HepG2 (cell line): Measurements from ENCODE around the gene NPPB. TPM values are rescaled to one million over a fixed set of nuclear protein-coding genes. Genes with fewer than 3 reads are reported as not detected.

ENCODE experiments used
- BRF2 ChIP-seq: sonication (generic); formaldehyde crosslinking; IDR thresholded peaks from 2 replicates; pipeline ENCODE4 v1.8.1; 2022; ENCODE audit warnings: mild to moderate bottlenecking, missing genetic modification reagents
- E2F2 ChIP-seq: sonication (generic); formaldehyde crosslinking; IDR thresholded peaks from 2 replicates; pipeline ENCODE4 v1.4.0; 2020; ENCODE audit warnings: missing genetic modification reagents, borderline replicate concordance
- ISX ChIP-seq: sonication (generic); formaldehyde crosslinking; conservative IDR thresholded peaks from 2 replicates; pipeline ENCODE4 v1.5.0; 2020; ENCODE audit warnings: missing genetic modification reagents
- KLF16 ChIP-seq, 2 experiments: sonication (generic) in 1 of 2; formaldehyde crosslinking in 1 of 2; IDR thresholded peaks; 2 replicates each; pipeline versions ENCODE4 v1.6.1 to v1.8.0; 2016 to 2023; ENCODE audit warnings: missing genetic modification reagents in 2 of 2, missing compliant biosample characterization in 1 of 2
- NFKBIZ ChIP-seq: IDR thresholded peaks from 2 replicates; pipeline ENCODE4 v1.6.1; 2018; ENCODE audit warnings: missing genetic modification reagents, missing compliant biosample characterization
- SETDB1 ChIP-seq: sonication (generic); formaldehyde crosslinking; IDR thresholded peaks from 2 replicates; pipeline ENCODE4 v1.5.1; 2020; ENCODE audit warnings: missing genetic modification reagents, mild to moderate bottlenecking, borderline replicate concordance
- TAF15 ChIP-seq: fragments of 200-400 bp; formaldehyde crosslinking; IDR thresholded peaks from one replicate; pipeline ENCODE4 v1.6.1; 2018; ENCODE audit warnings: mild to moderate bottlenecking, low read depth, low read length; ENCODE audit not compliant: poor library complexity, severe bottlenecking
- TFDP2 ChIP-seq: sonication (generic); formaldehyde crosslinking; IDR thresholded peaks from 2 replicates; pipeline ENCODE4 v1.4.0; 2020; ENCODE audit warnings: missing genetic modification reagents
- TRIM24 ChIP-seq: sonication (generic); formaldehyde crosslinking; IDR thresholded peaks from 2 replicates; pipeline ENCODE4 v1.8.0; 2022; ENCODE audit warnings: mild to moderate bottlenecking, missing genetic modification reagents
- ZNF138 ChIP-seq: sonication (generic); formaldehyde crosslinking; IDR thresholded peaks from 2 replicates; pipeline ENCODE4 v1.5.0; 2020; ENCODE audit warnings: mild to moderate bottlenecking, low read depth, missing genetic modification reagents
- ZNF224 ChIP-seq: sonication (generic); formaldehyde crosslinking; IDR thresholded peaks from 2 replicates; pipeline ENCODE4 v1.5.0; 2020; ENCODE audit warnings: mild to moderate bottlenecking, missing genetic modification reagents
- ZNF678 ChIP-seq: sonication (generic); formaldehyde crosslinking; IDR thresholded peaks from 2 replicates; pipeline ENCODE4 v1.4.0; 2020; ENCODE audit warnings: mild to moderate bottlenecking, missing genetic modification reagents
- ZNF879 ChIP-seq: sonication (generic); formaldehyde crosslinking; IDR thresholded peaks from 2 replicates; pipeline ENCODE4 v1.8.1; 2023; ENCODE audit warnings: missing genetic modification reagents
- polyA plus RNA-seq, 8 experiments: library from polyadenylated mRNA; depleted of rRNA in 3 of 8; stranded (reverse) in 7 of 8; unstranded in 1 of 8; fragments of >200 nt; fragmentation: Illumina TruSeq in 4 of 8; extraction: Trizol in 4 of 8; gene quantifications; 2 replicates each; pipeline versions ENCODE4 v1.2.1 to v1.2.3, GENCODE V29; 2011 to 2016; ENCODE audit warnings: low read depth in 4 of 8, missing spikeins in 1 of 8, mixed read lengths in 1 of 8; ENCODE audit not compliant: insufficient read depth in 1 of 8
- total RNA-seq, 5 experiments: library from RNA; depleted of rRNA; stranded (reverse); fragments of >200 nt; fragmentation: Illumina TruSeq; extraction: Trizol; gene quantifications; 2 replicates each; pipeline ENCODE4 v1.2.3, GENCODE V29; 2016; ENCODE audit warnings: low read depth in 1 of 5
- TF ChIP-seq, protein P1 (sequence below): sonication (generic); formaldehyde crosslinking; conservative IDR thresholded peaks from 2 replicates; pipeline ENCODE4 v1.4.0; 2020; ENCODE audit warnings: mild to moderate bottlenecking, missing genetic modification reagents, moderate library complexity
- TF ChIP-seq, protein P2 (sequence below): sonication (generic); formaldehyde crosslinking; IDR thresholded peaks from 2 replicates; pipeline ENCODE4 v1.4.0; 2020; ENCODE audit warnings: missing genetic modification reagents, borderline replicate concordance

Gene NPPB
- total and polyA plus RNA-seq, 2 of the 13 experiments (the other 11 are each of a cell fraction or from before 2014, with no cell fraction given): 1.9 TPM; not detected in 1

DNA sequence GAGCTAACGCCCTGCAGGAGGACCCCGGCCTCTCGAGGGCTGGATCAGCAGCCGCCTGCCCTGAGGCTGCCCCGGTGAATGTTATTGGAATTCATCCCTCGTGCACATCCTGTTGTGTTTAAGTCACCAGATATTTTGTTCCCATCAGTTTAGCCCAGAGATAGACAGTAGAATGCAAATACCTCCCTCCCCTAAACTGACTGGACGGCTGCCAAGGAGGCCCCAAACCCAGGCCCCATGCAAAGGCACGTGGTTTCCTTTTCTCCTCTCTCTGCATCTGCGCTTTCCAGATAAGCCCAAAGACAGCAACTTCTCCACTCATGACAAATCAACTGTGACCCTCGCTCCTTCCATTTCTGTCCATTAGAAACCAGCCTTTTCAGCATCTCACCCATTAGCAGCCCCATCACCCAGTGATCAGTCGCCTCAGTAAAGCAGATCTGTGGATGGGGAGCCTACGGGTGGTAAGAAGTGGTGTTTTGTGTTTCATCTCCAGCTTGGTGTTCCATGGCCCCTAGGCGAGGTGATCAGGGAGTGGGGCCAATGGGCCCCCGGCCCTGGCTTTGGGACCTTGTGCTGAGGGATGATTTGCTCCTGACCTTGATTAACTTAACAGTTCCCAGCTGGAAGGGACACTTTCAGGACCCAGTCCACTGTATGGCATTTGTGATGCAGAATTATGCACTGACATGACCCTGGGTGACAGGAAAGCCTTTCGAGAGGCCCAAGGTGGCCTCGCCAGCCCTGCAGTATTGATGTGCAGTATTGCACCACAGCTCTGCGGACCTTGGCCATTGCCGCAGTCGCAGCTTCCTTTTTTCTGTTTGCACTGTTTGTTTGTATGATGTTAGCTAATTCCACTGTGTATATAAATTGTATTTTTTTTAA, 16.3 kb downstream of the NPPB start (continued):
- TF ChIP-seq, protein P1, sequence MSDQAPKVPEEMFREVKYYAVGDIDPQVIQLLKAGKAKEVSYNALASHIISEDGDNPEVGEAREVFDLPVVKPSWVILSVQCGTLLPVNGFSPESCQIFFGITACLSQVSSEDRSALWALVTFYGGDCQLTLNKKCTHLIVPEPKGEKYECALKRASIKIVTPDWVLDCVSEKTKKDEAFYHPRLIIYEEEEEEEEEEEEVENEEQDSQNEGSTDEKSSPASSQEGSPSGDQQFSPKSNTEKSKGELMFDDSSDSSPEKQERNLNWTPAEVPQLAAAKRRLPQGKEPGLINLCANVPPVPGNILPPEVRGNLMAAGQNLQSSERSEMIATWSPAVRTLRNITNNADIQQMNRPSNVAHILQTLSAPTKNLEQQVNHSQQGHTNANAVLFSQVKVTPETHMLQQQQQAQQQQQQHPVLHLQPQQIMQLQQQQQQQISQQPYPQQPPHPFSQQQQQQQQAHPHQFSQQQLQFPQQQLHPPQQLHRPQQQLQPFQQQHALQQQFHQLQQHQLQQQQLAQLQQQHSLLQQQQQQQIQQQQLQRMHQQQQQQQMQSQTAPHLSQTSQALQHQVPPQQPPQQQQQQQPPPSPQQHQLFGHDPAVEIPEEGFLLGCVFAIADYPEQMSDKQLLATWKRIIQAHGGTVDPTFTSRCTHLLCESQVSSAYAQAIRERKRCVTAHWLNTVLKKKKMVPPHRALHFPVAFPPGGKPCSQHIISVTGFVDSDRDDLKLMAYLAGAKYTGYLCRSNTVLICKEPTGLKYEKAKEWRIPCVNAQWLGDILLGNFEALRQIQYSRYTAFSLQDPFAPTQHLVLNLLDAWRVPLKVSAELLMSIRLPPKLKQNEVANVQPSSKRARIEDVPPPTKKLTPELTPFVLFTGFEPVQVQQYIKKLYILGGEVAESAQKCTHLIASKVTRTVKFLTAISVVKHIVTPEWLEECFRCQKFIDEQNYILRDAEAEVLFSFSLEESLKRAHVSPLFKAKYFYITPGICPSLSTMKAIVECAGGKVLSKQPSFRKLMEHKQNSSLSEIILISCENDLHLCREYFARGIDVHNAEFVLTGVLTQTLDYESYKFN: peak; percentile 98
- TF ChIP-seq TFDP2 (CRISPR knock-in tag) (0 out of 2 replicates have a peak, but pooled peaks have one; percentile 23), BRF2 (CRISPR knock-in tag) (no peak), E2F2 (CRISPR knock-in tag) (peak; percentile 49; the same call in 1 of the 2 replicates), KLF16 (CRISPR knock-in tag; IDR thresholded peaks at IDR 0.05) (peak in 1 of 2 experiments; percentile 40; a peak in 1 of 4 replicates), NFKBIZ (CRISPR knock-in tag) (peak; percentile 66; the same call in 1 of the 2 replicates), ZNF678 (CRISPR knock-in tag) (no peak), ZNF879 (peak; percentile 33; the same call in 1 of the 2 replicates), SETDB1 (0 out of 2 replicates have a peak, but pooled peaks have one; percentile 14), ZNF138 (CRISPR knock-in tag) (no peak), ISX (no peak), TRIM24 (CRISPR knock-in tag) (peak; percentile 82), TAF15 (no peak), ZNF224 (CRISPR knock-in tag) (0 out of 2 replicates have a peak, but pooled peaks have one; percentile 13)
- TF ChIP-seq, protein P2, sequence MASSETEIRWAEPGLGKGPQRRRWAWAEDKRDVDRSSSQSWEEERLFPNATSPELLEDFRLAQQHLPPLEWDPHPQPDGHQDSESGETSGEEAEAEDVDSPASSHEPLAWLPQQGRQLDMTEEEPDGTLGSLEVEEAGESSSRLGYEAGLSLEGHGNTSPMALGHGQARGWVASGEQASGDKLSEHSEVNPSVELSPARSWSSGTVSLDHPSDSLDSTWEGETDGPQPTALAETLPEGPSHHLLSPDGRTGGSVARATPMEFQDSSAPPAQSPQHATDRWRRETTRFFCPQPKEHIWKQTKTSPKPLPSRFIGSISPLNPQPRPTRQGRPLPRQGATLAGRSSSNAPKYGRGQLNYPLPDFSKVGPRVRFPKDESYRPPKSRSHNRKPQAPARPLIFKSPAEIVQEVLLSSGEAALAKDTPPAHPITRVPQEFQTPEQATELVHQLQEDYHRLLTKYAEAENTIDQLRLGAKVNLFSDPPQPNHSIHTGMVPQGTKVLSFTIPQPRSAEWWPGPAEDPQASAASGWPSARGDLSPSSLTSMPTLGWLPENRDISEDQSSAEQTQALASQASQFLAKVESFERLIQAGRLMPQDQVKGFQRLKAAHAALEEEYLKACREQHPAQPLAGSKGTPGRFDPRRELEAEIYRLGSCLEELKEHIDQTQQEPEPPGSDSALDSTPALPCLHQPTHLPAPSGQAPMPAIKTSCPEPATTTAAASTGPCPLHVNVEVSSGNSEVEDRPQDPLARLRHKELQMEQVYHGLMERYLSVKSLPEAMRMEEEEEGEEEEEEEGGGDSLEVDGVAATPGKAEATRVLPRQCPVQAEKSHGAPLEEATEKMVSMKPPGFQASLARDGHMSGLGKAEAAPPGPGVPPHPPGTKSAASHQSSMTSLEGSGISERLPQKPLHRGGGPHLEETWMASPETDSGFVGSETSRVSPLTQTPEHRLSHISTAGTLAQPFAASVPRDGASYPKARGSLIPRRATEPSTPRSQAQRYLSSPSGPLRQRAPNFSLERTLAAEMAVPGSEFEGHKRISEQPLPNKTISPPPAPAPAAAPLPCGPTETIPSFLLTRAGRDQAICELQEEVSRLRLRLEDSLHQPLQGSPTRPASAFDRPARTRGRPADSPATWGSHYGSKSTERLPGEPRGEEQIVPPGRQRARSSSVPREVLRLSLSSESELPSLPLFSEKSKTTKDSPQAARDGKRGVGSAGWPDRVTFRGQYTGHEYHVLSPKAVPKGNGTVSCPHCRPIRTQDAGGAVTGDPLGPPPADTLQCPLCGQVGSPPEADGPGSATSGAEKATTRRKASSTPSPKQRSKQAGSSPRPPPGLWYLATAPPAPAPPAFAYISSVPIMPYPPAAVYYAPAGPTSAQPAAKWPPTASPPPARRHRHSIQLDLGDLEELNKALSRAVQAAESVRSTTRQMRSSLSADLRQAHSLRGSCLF: no peak
